ENCODE measurements around the gene UTP4. TPM values are rescaled to one million over a fixed set of nuclear protein-coding genes. Genes with fewer than 3 reads are reported as not detected.

UTP4 gene
- polyA plus RNA-seq, 1 experiment, result 54.2 TPM

DNA sequence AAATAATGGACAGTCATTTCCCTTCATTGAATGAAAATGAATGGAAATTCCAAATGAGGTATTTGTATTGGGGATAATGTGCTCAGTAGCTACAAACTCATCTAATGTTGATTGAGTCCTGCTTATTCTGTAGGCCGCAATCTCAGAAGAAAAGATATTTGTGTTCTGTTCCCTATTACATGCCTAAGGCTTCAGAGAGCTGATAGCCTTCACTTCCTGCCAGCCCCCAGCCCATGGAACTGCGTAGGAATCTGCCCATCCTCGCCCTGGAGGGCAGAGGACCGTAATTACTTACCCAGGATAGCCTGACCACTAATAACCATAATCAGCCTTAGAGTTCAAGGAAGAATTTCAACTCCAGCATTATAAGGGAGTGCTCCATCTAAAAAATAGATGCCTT, 36.6 kb downstream of the UTP4 start:
- ChIA-PET POLR2A (no interaction called here), CTCF (interaction anchor here (0.7 kb wide), 1 partner anchor 119 kb away, joined by 3 read pairs; no protein-coding TSS in a partner anchor)
- H3K9me3 ChIP-seq (ENCODE audit: control insufficient read depth, insufficient read depth, low read length), result no peaks in the 10 kb centered on the region

DNA sequence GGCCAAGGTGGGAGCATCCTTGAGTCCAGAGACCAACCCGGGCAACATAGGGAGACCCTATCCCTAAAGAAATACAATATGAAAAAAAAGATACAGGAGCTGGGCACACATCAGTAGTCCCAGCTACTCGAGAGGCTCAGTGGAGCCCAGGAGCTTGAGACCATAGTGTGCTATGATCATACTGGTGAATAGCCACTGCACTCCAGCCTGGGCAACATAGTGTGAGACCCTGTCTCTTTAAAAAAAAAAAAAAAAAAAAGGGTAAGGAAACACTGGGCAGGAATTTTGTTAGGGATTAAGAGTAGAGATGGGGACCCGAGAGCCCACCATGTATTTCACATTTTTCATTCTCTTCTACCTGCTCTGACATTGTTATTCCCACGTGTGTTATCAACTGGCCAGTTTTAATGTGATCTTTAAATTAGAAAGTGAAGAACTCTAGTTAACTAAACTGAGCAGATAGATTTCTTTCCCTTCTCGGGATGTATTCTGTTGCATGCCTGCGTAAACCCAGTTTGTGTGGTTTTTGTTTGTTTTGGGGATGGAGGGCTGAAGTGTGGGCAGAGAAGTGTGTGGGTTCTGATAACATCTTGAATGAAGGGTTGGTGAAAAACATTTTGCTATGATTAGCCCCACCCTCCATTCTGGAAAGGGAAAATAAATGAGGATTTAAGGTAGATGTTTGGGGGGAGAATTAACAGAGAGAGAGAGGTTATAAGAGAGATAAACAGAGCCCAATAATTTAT, 37.3 kb downstream of the UTP4 start:
- Histone ChIP-seq H3K4me3 (ENCODE audit: low read depth, low read length) (no peak overlapping the region), H3K27ac (ENCODE audit: low read depth, low read length) (no peak overlapping the region), H3K27me3 (ENCODE audit: control insufficient read depth, insufficient read depth, low read length) (no peaks in the 10 kb centered on the region), H3K9me3 (ENCODE audit: control insufficient read depth, insufficient read depth, low read length) (no peaks in the 10 kb centered on the region)
- POLR2A ChIA-PET, result no interaction called here
- TF ChIP-seq CTCF (IDR thresholded peaks at IDR 0.05; ENCODE audit: low read depth, low read length), result no peak
- no peak for DNase-seq (ENCODE audit: low read depth, low spot score)
- CTCF ChIA-PET, result no interaction called here

More for the DNA sequence above, 36.6 kb downstream of the UTP4 start:
- H3K4me3 ChIP-seq (ENCODE audit: low read depth, low read length), result no peak overlapping the region
- no peak for DNase-seq (ENCODE audit: low read depth, low spot score)
- H3K27me3 ChIP-seq (ENCODE audit: control insufficient read depth, insufficient read depth, low read length), result no peaks in the 10 kb centered on the region
- TF ChIP-seq CTCF (IDR thresholded peaks at IDR 0.05; ENCODE audit: low read depth, low read length), result no peak
- H3K27ac ChIP-seq (ENCODE audit: low read depth, low read length), result no peak overlapping the region

DNA sequence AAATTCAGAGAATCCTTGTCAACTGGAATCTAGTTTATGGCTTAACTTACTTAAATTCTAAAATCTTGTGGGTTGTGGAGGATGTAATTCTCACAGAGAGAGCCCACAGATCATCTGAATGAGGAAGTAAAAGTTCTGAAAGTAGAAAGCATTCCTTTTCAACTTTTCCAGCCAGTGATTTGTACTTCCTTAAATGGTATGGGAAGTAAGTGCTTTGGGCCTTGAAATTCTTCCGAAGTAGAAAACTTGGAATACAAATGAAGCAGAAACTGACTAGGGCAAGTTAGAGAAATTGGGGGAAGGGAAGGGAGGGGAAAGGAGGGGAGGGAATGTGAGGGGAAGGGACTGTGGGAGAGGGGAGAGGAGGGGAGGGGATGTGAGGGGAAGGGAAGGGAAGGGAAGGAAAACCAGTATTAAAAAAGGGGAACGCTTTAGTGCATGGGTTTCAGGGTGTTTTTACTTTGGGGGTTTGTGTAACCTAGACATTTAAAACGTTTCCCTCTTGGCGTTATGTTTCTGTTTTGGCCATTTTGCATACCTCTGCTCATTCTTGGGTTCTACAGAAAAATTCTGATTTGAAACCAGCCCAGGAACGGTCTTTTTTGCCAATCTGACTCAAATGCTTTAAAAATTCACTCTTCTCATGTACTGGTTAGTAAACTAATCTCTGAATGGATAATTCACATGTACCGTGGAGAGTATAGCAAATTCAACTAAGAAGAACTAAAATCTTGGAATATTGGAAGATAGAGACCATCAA, 39.1 kb downstream of the UTP4 start:
- no peak for TF ChIP-seq CTCF (IDR thresholded peaks at IDR 0.05; ENCODE audit: low read depth, low read length)
- no peaks in the 10 kb centered on the region for H3K27me3 ChIP-seq (ENCODE audit: control insufficient read depth, insufficient read depth, low read length)
- no peaks in the 10 kb centered on the region for H3K9me3 ChIP-seq (ENCODE audit: control insufficient read depth, insufficient read depth, low read length)
- POLR2A ChIA-PET, result no interaction called here
- no peak overlapping the region for H3K27ac ChIP-seq (ENCODE audit: low read depth, low read length)
- no peak overlapping the region for H3K4me3 ChIP-seq (ENCODE audit: low read depth, low read length)
- CTCF ChIA-PET, result no interaction called here
- DNase-seq (ENCODE audit: low read depth, low spot score), result peak; percentile 52

- POLR2A ChIA-PET, result interaction anchor here (0.6 to 1.0 kb wide), 4 partner anchors 10 to 71 kb away, joined by 3 to 8 read pairs (median 4); partner anchors contain the start of gene HAS3
Observed at GRCh38 chr16:69176033-69176800, 43.8 kb downstream of the UTP4 start.

More at GRCh38 chr16:69176033-69176800, 43.8 kb downstream of the UTP4 start:
- CTCF ChIA-PET, result interaction anchor here (1.1 kb wide), 1 partner anchor 109 kb away, joined by 3 read pairs; no protein-coding TSS in a partner anchor
- peak; percentile 43 for DNase-seq (ENCODE audit: low read depth, low spot score)
- Histone ChIP-seq H3K27ac (ENCODE audit: low read depth, low read length) (peak overlapping the region; percentile 55), H3K27me3 (ENCODE audit: control insufficient read depth, insufficient read depth, low read length) (no peaks in the 10 kb centered on the region), H3K4me3 (ENCODE audit: low read depth, low read length) (no peak overlapping the region), H3K9me3 (ENCODE audit: control insufficient read depth, insufficient read depth, low read length) (no peaks in the 10 kb centered on the region)
- TF ChIP-seq CTCF (IDR thresholded peaks at IDR 0.05; ENCODE audit: low read depth, low read length), result 0 out of 2 replicates have a peak, but pooled peaks have one; percentile 9

Measured in AG04450 (cell line).